GM23338 (cell line): ENCODE results near the gene MYO9A. TPM values are rescaled to one million over a fixed set of nuclear protein-coding genes. Genes with fewer than 3 reads are reported as not detected.

Source experiments
- ATAC-seq: fragments of 200-7000 bp; cut with Tn5 transposase; 3 replicates; pipeline ENCODE4 v1.9.1; 2020
- DNase-seq: peaks from one replicate; pipeline ENCODE4 v3.0.0-alpha.2; 2015; ENCODE audit warnings: low spot score
- H2AFZ ChIP-seq: fragments of 200-600 bp; sonication (generic); 2 replicates; pipeline ENCODE4 v1.8.0; 2016; ENCODE audit warnings: antibody characterized with exemption, mild to moderate bottlenecking, moderate library complexity
- H3F3A ChIP-seq: fragments of 200-600 bp; sonication (generic); replicated peaks from 2 replicates; pipeline ENCODE4 v1.8.0; 2017; ENCODE audit warnings: antibody characterized with exemption, mixed run types, low read depth
- H3K27ac ChIP-seq: fragments of 200-600 bp; sonication (generic); 2 replicates; pipeline ENCODE4 v1.6.1; 2016; ENCODE audit warnings: low read depth
- H3K27me3 ChIP-seq: fragments of 200-600 bp; sonication (generic); 2 replicates; pipeline ENCODE4 v1.8.0; 2016; ENCODE audit warnings: mild to moderate bottlenecking, mixed run types, moderate library complexity; ENCODE audit not compliant: insufficient read depth
- H3K36me3 ChIP-seq: fragments of 200-600 bp; sonication (generic); 2 replicates; pipeline ENCODE4 v1.8.0; 2016; ENCODE audit warnings: mild to moderate bottlenecking; ENCODE audit not compliant: insufficient read depth
- H3K4me1 ChIP-seq: fragments of 200-600 bp; sonication (generic); 2 replicates; pipeline ENCODE4 v1.8.0; 2016; ENCODE audit warnings: mild to moderate bottlenecking, moderate library complexity; ENCODE audit not compliant: insufficient read depth
- H3K4me2 ChIP-seq: fragments of 200-600 bp; sonication (generic); 2 replicates; pipeline ENCODE4 v1.7.1; 2017; ENCODE audit warnings: mixed run types
- H3K4me3 ChIP-seq: fragments of 200-600 bp; sonication (generic); 2 replicates; pipeline ENCODE4 v1.6.1; 2016; ENCODE audit warnings: mixed run types
- H3K79me2 ChIP-seq: fragments of 200-600 bp; sonication (generic); replicated peaks from 2 replicates; pipeline ENCODE4 v1.8.0; 2017; ENCODE audit warnings: mild to moderate bottlenecking; ENCODE audit not compliant: insufficient read depth
- H3K9me2 ChIP-seq: fragments of 200-600 bp; sonication (generic); 2 replicates; pipeline ENCODE4 v1.8.0; 2017; ENCODE audit not compliant: insufficient read depth
- H4K20me1 ChIP-seq: fragments of 200-600 bp; sonication (generic); replicated peaks from 2 replicates; pipeline ENCODE4 v1.8.0; 2017; ENCODE audit warnings: mild to moderate bottlenecking; ENCODE audit not compliant: insufficient read depth
- H3K27ac Mint-ChIP-seq: 2 replicates; pipeline ENCODE4 v1.8.0; 2020; ENCODE audit warnings: inconsistent platforms, mild to moderate bottlenecking, moderate library complexity, mixed read lengths
- H3K27me3 Mint-ChIP-seq: 3 replicates; pipeline ENCODE4 v1.8.0; 2022; ENCODE audit warnings: low read depth, mild to moderate bottlenecking, moderate library complexity, mixed read lengths, inconsistent platforms; ENCODE audit not compliant: insufficient read depth, poor library complexity
- H3K36me3 Mint-ChIP-seq: 3 replicates; pipeline ENCODE4 v1.8.0; 2021; ENCODE audit warnings: low read depth, mild to moderate bottlenecking, inconsistent platforms, moderate library complexity, mixed read lengths
- H3K4me1 Mint-ChIP-seq: 3 replicates; pipeline ENCODE4 v1.8.0; 2020; ENCODE audit warnings: mild to moderate bottlenecking, inconsistent platforms, mixed read lengths
- H3K4me3 Mint-ChIP-seq: 3 replicates; pipeline ENCODE4 v1.8.0; 2021; ENCODE audit warnings: moderate library complexity, mild to moderate bottlenecking, inconsistent platforms, mixed read lengths
- H3K9me3 Mint-ChIP-seq: 3 replicates; pipeline ENCODE4 v1.8.0; 2020; ENCODE audit warnings: moderate library complexity, mild to moderate bottlenecking, inconsistent platforms, mixed read lengths
- CREB1 ChIP-seq: fragments of 250-450 bp; sonication (Bioruptor Pico); IDR thresholded peaks from 2 replicates; pipeline ENCODE4 v1.5.0; 2020; ENCODE audit warnings: low read depth, mild to moderate bottlenecking, moderate library complexity
- CTCF ChIP-seq, 2 experiments: fragments of 200-600 bp in 1 of 2; sonication (generic) in 1 of 2; conservative IDR thresholded peaks; 2 replicates each; pipeline versions ENCODE4 v1.5.1 to v1.6.1; 2016 to 2017; ENCODE audit warnings: antibody characterized with exemption in 2 of 2, low read depth in 2 of 2, mild to moderate bottlenecking in 2 of 2, moderate library complexity in 1 of 2
- ETS1 ChIP-seq: IDR thresholded peaks from 2 replicates; pipeline ENCODE4 v1.6.1; 2016; ENCODE audit warnings: antibody characterized with exemption
- EZH2 ChIP-seq: fragments of 200-600 bp; sonication (generic); IDR thresholded peaks from one replicate; pipeline ENCODE4 v1.8.0; 2017; ENCODE audit warnings: antibody characterized with exemption, mild to moderate bottlenecking, low read depth; ENCODE audit not compliant: unreplicated experiment
- JUNB ChIP-seq: IDR thresholded peaks from one replicate; pipeline ENCODE4 v1.6.1; 2016; ENCODE audit warnings: antibody characterized with exemption; ENCODE audit not compliant: unreplicated experiment
- POLR2AphosphoS5 ChIP-seq: IDR thresholded peaks from 2 replicates; pipeline ENCODE4 v1.6.1; 2016; ENCODE audit warnings: antibody characterized with exemption, low read depth
- REST ChIP-seq: IDR thresholded peaks from one replicate; pipeline ENCODE4 v1.6.1; 2018; ENCODE audit warnings: antibody characterized with exemption; ENCODE audit not compliant: unreplicated experiment
- STAT1 ChIP-seq: IDR thresholded peaks from one replicate; pipeline ENCODE4 v1.6.1; 2016; ENCODE audit warnings: antibody characterized with exemption; ENCODE audit not compliant: unreplicated experiment
- ZNF331 ChIP-seq: fragments of 250-450 bp; sonication (Bioruptor Pico); IDR thresholded peaks from 2 replicates; pipeline ENCODE4 v1.5.0; 2020; ENCODE audit warnings: low read depth, mild to moderate bottlenecking, moderate library complexity
- ZNF462 ChIP-seq: fragments of 250-450 bp; sonication (Bioruptor Pico); IDR thresholded peaks from 2 replicates; pipeline ENCODE4 v1.5.0; 2020; ENCODE audit warnings: mild to moderate bottlenecking, moderate library complexity
- polyA plus RNA-seq: library from polyadenylated mRNA; unstranded; fragments of >200 nt; fragmentation: Nextera tagmentation; extraction: Ambion mirVana; gene quantifications from 2 replicates; pipeline ENCODE4 v1.2.1, GENCODE V29; 2016
- total RNA-seq: library from RNA; depleted of rRNA; stranded (reverse); fragments of >200 nt; shearing (Covaris generic); gene quantifications from 2 replicates; pipeline ENCODE4 v1.2.3, GENCODE V29; 2014

Gene MYO9A
- total and polyA plus RNA-seq, 2 experiments from 2014 or later = 11.6 to 32.8 TPM

GRCh38 chr15:71817351-71817750, 300.6 kb downstream of the MYO9A start (continued):
- TF ChIP-seq REST = no peak
- no peak for TF ChIP-seq ETS1
- TF ChIP-seq POLR2AphosphoS5 = no peak
- no peak for TF ChIP-seq EZH2
- no peak for TF ChIP-seq STAT1
- no peak for TF ChIP-seq CREB1
- no peak for TF ChIP-seq CTCF (conservative IDR thresholded peaks at IDR 0.05; ENCODE audit: low read depth in 2 of 2)
- TF ChIP-seq ZNF331 (CRISPR knock-in tag) = no peak
- no peak for TF ChIP-seq JUNB

- Mint-ChIP-seq H3K27me3 (peaks cover 3% of the 10 kb centered on the region), H3K27ac (no peak overlapping the region), H3K4me3 (no peak overlapping the region), H3K36me3 (peaks cover 11% of the 10 kb centered on the region; the same call in 2 of the 3 replicates), H3K4me1 (peaks cover 3% of the 10 kb centered on the region; the same call in 1 of the 3 replicates), H3K9me3 (peaks cover 14% of the 10 kb centered on the region)
- ATAC-seq (no peak), DNase-seq (no peak)
- no peaks in the 10 kb centered on the region for H3K79me2 ChIP-seq
- H3K9me2 ChIP-seq = 0 out of 2 replicates have a peak, but pooled peaks cover 3% of the 10 kb centered on the region
- no peaks in the 10 kb centered on the region; the same call in 1 of the 2 replicates for H3K4me1 ChIP-seq
- H4K20me1 ChIP-seq = no peaks in the 10 kb centered on the region
- H2AFZ ChIP-seq = no peak overlapping the region
- no peaks in the 10 kb centered on the region for H3K27me3 ChIP-seq
- no peak overlapping the region for H3K27ac ChIP-seq
- no peaks in the 10 kb centered on the region for H3K36me3 ChIP-seq
- H3F3A ChIP-seq = no peaks in the 10 kb centered on the region
- H3K4me3 ChIP-seq = no peak overlapping the region
- no peak overlapping the region for H3K4me2 ChIP-seq
- no peak for TF ChIP-seq CTCF (conservative IDR thresholded peaks at IDR 0.05; ENCODE audit: low read depth in 2 of 2)
- TF ChIP-seq ZNF462 (CRISPR knock-in tag) = no peak
- TF ChIP-seq POLR2AphosphoS5 = no peak
Observed at GRCh38 chr15:71815301-71815700, 302.6 kb downstream of the MYO9A start.
